GM13977 (cell line): ENCODE measurements around the gene MEGF11.
A peak's percentile ranks its signal among the peaks of the same experiment; 100 is the strongest.

Experiments
- DNase-seq: peaks from one replicate; pipeline ENCODE4 v3.0.0; 2012; ENCODE audit warnings: low spot score
- in situ Hi-C: fragments of 300-500 bp; cut with MboI; formaldehyde crosslinking; loops from one replicate; pipeline ENCODE4 v1.12.0; 2022; ENCODE audit warnings: low sequenced_read_pairs, low pct_unique_long_range_greater_than_20kb, mixed read lengths, inconsistent platforms; ENCODE audit not compliant: unreplicated experiment
- TF ChIP-seq, protein P1 (sequence below): IDR thresholded peaks from 2 replicates; pipeline ENCODE4 v1.5.1; 2012; ENCODE audit warnings: mild to moderate bottlenecking, control low read depth; ENCODE audit not compliant: insufficient read depth; ENCODE audit errors: extremely low read depth, missing control alignments

Gene MEGF11

DNA sequence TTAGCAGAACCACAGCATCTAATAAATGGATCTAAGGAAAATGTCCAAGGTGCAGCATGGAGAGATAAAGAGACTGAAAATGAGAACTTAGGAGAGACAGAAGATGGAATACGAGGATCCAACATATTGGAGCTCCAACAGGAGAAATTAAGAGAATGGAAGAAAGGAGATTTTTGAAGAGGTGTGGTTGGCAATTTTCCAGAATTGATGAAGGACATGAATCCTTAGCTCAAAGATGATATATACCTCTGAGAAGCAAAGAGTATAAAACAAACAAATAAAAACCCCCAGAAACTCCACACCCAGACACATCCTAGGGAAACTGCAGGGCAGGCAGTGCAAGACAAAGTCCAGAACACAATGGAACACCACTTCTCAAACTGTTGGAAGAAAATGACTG, 141.2 kb downstream of the MEGF11 start:
- DNase-seq, result no peak
- TF ChIP-seq, protein P1, sequence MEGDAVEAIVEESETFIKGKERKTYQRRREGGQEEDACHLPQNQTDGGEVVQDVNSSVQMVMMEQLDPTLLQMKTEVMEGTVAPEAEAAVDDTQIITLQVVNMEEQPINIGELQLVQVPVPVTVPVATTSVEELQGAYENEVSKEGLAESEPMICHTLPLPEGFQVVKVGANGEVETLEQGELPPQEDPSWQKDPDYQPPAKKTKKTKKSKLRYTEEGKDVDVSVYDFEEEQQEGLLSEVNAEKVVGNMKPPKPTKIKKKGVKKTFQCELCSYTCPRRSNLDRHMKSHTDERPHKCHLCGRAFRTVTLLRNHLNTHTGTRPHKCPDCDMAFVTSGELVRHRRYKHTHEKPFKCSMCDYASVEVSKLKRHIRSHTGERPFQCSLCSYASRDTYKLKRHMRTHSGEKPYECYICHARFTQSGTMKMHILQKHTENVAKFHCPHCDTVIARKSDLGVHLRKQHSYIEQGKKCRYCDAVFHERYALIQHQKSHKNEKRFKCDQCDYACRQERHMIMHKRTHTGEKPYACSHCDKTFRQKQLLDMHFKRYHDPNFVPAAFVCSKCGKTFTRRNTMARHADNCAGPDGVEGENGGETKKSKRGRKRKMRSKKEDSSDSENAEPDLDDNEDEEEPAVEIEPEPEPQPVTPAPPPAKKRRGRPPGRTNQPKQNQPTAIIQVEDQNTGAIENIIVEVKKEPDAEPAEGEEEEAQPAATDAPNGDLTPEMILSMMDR, result no peak
- in situ Hi-C loops, result no loop called here

DNA sequence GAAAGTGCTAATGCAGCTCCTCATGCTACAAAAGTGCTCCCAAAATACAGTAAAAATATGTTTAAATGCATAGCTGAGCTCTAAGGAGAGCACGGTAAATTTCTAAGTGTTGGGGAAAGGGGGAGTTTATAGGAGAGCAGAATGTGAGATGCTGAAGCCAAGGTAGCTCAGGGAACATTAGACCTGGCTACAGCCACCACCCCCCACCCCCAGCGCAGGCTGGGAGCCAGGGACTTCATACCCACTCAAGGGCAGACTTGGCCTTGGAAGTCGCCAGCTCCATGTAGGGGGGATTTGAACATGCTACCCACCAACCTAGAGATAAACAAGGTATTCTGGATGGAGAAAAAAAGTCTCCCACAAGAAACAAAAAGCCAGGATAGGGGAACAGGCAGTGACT, 142.2 kb downstream of the MEGF11 start:
- TF ChIP-seq, protein P1, result no peak
- no peak for DNase-seq
- in situ Hi-C loops, result no loop called here

DNA sequence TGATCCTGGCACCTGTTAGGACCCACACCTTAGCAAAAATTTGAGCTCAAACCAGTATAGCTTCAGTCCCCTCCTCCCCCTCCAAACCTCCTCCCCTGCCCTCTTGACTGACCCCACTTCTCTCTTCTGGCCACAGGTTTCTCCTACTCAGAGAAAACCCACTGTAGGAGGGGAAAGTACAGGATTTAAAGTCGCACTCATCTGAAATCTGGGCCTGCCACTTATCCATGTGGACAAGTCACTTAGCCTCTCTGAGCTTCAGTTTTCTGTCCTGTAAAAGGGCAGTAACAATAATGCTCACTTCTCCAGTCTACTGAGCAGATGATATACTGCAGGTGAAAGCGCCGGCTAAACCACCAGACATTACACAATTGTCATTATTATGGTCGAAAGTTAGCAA, 142.7 kb downstream of the MEGF11 start:
- TF ChIP-seq, protein P1, result no peak
- in situ Hi-C loops, result no loop called here
- peak; percentile 31 for DNase-seq

DNA sequence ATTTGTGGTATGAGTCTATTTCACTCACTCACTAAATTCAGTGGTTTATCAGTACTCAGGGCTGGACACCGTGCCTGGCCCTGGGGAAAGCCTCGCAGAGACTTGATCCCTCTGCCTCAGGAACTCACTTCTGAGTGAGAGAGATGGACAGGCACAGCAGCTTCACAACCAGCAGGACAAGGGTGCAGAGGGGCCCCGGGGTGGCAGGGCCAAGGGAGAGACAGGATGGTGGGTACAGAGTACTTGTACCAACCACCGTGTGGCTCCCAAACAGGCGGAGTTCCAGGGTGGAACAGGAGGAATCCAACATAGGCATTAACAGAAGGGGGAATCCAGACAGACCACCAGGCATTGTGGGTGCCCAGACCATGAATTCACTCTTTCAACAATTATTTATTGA, 143.7 kb downstream of the MEGF11 start:
- TF ChIP-seq, protein P1, result no peak
- DNase-seq, result no peak
- in situ Hi-C loops, result no loop called here

DNA sequence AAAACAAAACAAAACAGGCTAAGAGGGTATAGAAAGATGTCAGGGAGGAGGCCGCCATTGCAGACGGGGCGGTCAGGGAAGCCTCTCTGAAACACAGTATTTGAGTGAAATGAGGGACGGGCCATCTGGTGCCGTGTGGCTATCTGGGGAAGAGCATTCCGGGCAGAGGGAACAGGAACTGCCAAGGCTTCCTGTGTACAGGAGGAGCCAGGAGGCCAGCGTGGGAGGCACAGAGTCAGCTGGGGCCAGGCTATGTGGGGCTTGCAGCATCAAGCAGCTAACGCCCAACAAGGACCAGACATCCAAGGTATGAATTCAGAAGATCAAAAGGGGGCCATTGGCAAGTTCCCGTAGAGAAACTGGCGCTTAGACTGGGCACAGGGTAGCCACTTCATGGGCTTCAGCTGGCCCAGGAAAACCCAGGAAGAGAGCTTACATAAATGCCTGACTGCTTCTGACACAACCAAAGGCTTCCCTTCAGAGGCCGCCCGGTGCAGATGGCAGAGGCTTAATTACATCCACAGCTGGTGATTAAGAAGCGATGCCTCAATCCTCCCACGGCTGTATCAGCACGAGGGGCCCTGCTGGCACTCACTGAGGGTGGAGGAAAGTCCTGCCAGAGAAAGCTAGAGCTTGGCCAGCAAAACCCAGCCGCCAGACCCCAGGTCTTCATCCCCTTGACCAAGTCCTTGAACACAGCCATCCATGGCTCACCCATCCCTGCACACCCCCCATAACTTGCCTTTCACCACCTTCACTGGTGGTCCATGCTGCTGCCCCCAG, 144.9 kb downstream of the MEGF11 start:
- TF ChIP-seq, protein P1, result no peak
- no peak for DNase-seq
- in situ Hi-C loops, result no loop called here

DNA sequence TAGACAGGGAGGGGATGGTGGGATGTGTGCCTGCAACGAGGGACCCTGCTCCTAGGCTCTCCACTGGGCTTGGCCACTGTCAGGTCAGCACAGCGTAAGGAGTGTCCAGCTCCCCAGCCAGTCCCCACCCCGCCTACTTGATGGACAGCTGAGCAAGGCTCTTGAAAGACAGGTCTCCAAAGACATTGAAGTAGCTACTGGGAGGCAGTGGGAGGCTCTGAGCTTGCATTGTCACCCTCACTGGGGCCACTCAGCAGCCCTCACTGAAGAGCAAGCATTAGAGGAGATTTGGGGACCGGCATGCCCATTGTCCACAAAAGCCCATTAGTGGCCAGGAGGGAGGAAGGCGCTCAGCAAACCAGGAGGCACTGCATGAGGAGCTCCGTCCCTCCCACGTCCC, 146.5 kb downstream of the MEGF11 start:
- in situ Hi-C loops, result no loop called here
- DNase-seq, result no peak
- TF ChIP-seq, protein P1, result no peak
